Gastrocnemius medialis (tissue), 4 donors: ENCODE measurements around the gene CLDN6. TPM values are rescaled to one million over a fixed set of nuclear protein-coding genes. Genes with fewer than 3 reads are reported as not detected.

Experiments
- ATAC-seq, 2 donors: fragments of 150-250 bp; one replicate each; pipeline ENCODE4 v1.9.1; 2016
- DNase-seq, 2 donors: peaks; one replicate each; pipeline ENCODE4 v3.0.0-alpha.2; 2019
- H3K27ac ChIP-seq, 4 donors: fragments of 200-600 bp; sonication (generic); 1 replicate in 1 of 4; 2 replicates in 3 of 4; pipeline ENCODE4 v1.5.1; 2016 to 2018; ENCODE audit warnings: mild to moderate bottlenecking in 2 of 4, moderate library complexity in 1 of 4
- H3K27me3 ChIP-seq, 3 donors: fragments of 200-600 bp; sonication (generic) in 2 of 3; 1 replicate in 1 of 3; 2 replicates in 2 of 3; pipeline versions ENCODE4 v1.5.1 to v1.6.0; 2016 to 2019; ENCODE audit warnings: mild to moderate bottlenecking in 1 of 3, moderate library complexity in 1 of 3
- H3K36me3 ChIP-seq, 2 donors: fragments of 200-600 bp; sonication (generic) in 1 of 2; one replicate each; pipeline ENCODE4 v1.5.1; 2017 to 2018
- H3K4me1 ChIP-seq, 2 donors: fragments of 200-600 bp; sonication (generic) in 1 of 2; one replicate each; pipeline ENCODE4 v1.5.1; 2016 to 2017; ENCODE audit warnings: mild to moderate bottlenecking in 2 of 2
- H3K4me3 ChIP-seq, 4 donors: fragments of 200-600 bp; sonication (generic) in 3 of 4; 1 replicate in 1 of 4; 2 replicates in 3 of 4; pipeline ENCODE4 v1.5.1; 2016 to 2019; ENCODE audit warnings: mild to moderate bottlenecking in 2 of 4
- H3K9me3 ChIP-seq, 3 donors: fragments of 200-600 bp; sonication (generic) in 2 of 3; 1 replicate in 1 of 3; 2 replicates in 2 of 3; pipeline ENCODE4 v1.5.1; 2016 to 2019
- CTCF ChIP-seq, 5 experiments: fragments of 450-650 bp in 3 of 5; fragments of 200-600 bp in 2 of 5; sonication (generic) in 2 of 5; IDR thresholded peaks in 4 of 5; conservative IDR thresholded peaks in 1 of 5; 1 replicate in 4 of 5; 2 replicates in 1 of 5; pipeline ENCODE4 v1.5.1; 2016 to 2019; ENCODE audit warnings: antibody characterized with exemption in 5 of 5, mild to moderate bottlenecking in 3 of 5, moderate library complexity in 3 of 5
- POLR2A ChIP-seq, 2 donors: fragments of 450-650 bp; IDR thresholded peaks; one replicate each; pipeline ENCODE4 v1.6.1; 2017; ENCODE audit warnings: antibody characterized with exemption in 2 of 2, mild to moderate bottlenecking in 2 of 2, moderate library complexity in 2 of 2
- in situ Hi-C, 4 donors: fragments of 200-750 bp; cut with MboI; loops; one replicate each; pipeline versions ENCODE4 v1.15.0 to v1.8.0; 2017; ENCODE audit warnings: low sequenced_read_pairs in 4 of 4
- intact Hi-C: fragments of 100-400 bp; cut with DNase I; formaldehyde crosslinking; loops from one replicate; pipeline ENCODE4 v1.15.1; 2023; ENCODE audit warnings: low total_unique reads
- total RNA-seq, 4 donors: library from RNA; depleted of rRNA; stranded (reverse); fragments of >200 nt; gene quantifications; one replicate each; pipeline versions ENCODE4 v1.1.0 to v1.2.3, GENCODE V29; 2016

The CLDN6 gene
- total RNA-seq, 4 donors from 2014 or later: 0.55 TPM; not detected in 3

DNA sequence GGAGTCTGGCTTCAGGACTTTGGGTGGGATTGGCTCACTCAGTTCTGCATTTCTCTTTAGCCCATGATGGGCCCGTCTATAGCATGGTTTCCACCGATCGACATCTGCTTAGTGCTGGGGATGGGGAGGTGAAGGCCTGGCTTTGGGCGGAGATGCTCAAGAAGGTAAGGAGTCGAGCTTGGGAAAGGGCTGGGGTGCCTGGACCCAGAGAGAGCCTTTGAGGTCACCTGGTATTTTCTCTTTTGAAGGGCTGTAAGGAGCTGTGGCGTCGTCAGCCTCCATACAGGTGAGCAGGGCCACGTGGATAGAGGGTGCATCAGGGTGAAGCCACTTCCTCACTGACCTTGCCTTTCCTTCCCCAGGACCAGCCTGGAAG, 8.0 kb upstream of the CLDN6 start:
- Histone ChIP-seq H3K4me1 (peaks cover 32 to 49% of the 10 kb centered on the region in 2 donors), H3K27me3 (peaks cover 22 to 23% (median 23%) of the 10 kb centered on the region in 3 donors), H3K9me3 (no peaks in the 10 kb centered on the region), H3K4me3 (no peak overlapping the region), H3K36me3 (peaks cover 0 to 19% of the 10 kb centered on the region in 2 donors), H3K27ac (no peak overlapping the region)
- ATAC-seq: no peak
- no peak for TF ChIP-seq CTCF (IDR thresholded peaks at IDR 0.05 in 4 of 5, conservative IDR thresholded peaks at IDR 0.05 in 1 of 5)
- TF ChIP-seq POLR2A (IDR thresholded peaks at IDR 0.05): no peak
- DNase-seq: no peak
- in situ Hi-C loops: no loop called here
- intact Hi-C loops: no loop called here

GRCh38 chr16:3025032-3026002, 7.3 kb upstream of the CLDN6 start:
- Histone ChIP-seq H3K27ac (no peak overlapping the region), H3K36me3 (peaks cover 0 to 19% of the 10 kb centered on the region in 2 donors), H3K9me3 (no peaks in the 10 kb centered on the region), H3K4me1 (peaks cover 32 to 56% of the 10 kb centered on the region in 2 donors), H3K4me3 (no peak overlapping the region), H3K27me3 (peaks cover 16 to 17% (median 16%) of the 10 kb centered on the region in 3 donors)
- TF ChIP-seq CTCF (IDR thresholded peaks at IDR 0.05 in 4 of 5, conservative IDR thresholded peaks at IDR 0.05 in 1 of 5) (no peak), POLR2A (IDR thresholded peaks at IDR 0.05) (no peak)
- DNase-seq (no peak), ATAC-seq (no peak)
- intact Hi-C loops (no loop called here), in situ Hi-C loops (no loop called here)

DNA sequence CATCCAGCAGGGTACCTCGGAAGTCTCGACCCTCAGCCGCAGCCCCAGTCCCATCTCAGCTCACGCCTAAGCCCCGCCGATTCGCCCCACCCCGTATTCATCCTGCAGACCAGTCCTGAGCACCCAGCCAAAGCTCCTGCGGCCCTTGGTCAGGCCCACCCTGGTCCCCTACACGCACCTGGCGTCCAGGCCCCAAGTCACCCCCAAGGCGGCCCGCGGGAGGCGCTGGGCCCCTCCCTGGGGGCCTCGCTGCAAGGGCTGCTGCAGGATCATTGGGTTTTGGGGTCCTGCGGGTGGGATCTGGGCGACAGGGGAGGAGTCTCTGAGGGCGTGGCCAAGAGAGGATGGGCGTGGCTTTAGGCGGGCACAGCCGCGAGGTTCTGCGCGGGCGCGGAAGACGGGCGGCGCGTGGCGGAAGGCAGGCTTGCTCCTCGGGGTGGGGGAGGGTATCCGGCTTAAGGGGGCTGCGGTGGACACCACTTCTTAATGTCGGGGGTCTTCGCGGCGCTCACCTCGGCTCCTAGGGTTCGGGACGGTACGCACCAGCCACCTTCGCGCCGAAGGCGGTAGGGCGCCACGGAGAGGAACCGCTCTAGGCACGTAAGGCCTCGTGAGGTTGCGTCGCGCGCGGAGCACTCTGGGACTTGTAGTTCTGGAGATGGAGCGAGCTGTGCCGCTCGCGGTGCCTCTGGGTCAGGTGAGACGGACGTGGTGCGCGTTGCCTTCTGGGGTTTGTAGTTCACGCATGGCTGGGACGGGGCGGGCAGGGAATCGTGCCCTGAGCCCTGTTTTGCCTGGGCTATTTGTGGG, 5.9 kb upstream of the CLDN6 start, which contains the start of the genes HCFC1R1 and THOC6:
Gene HCFC1R1 (minus strand): TSS at position 274 of the 810 bp plus-strand sequence. CDS start 1 bp downstream, at position 273.
Gene THOC6 (plus strand): TSS at position 367 of the 810 bp plus-strand sequence. CDS start 292 bp downstream, at position 659.
- peaks cover 32 to 62% of the 10 kb centered on the region in 2 donors for H3K4me1 ChIP-seq

More for the DNA sequence above, 5.9 kb upstream of the CLDN6 start, which contains the start of the genes HCFC1R1 and THOC6:
- Histone ChIP-seq H3K36me3 (peaks cover 0 to 19% of the 10 kb centered on the region in 2 donors), H3K9me3 (no peaks in the 10 kb centered on the region), H3K27ac (peak within 1 kb of the TSS; percentile 96 to 100 (median 98)), H3K27me3 (peaks cover 1 to 8% (median 2%) of the 10 kb centered on the region in 3 donors), H3K4me3 (peak within 1 kb of the TSS; percentile 71 to 99 (median 82))
- intact Hi-C loops (loop anchor here (2.0 to 5.0 kb wide), 3 partner anchors 111 to 977 kb away; partner anchors contain the start of genes NTHL1, TSC2 and ZNF263), in situ Hi-C loops (no loop called here)
- peak; percentile 46 to 60 for ATAC-seq
- peak; percentile 96 to 97 for DNase-seq
- TF ChIP-seq CTCF (IDR thresholded peaks at IDR 0.05 in 4 of 5, conservative IDR thresholded peaks at IDR 0.05 in 1 of 5) (no peak), POLR2A (IDR thresholded peaks at IDR 0.05) (peak; percentile 81 to 83)
